Keratinocyte (primary cell): ENCODE data around the gene LRRC3C.

Experiments
- EZH2 ChIP-seq: IDR thresholded peaks from one replicate; pipeline ENCODE4 v1.6.1; 2012; ENCODE audit warnings: inconsistent platforms, mild to moderate bottlenecking, low read length, moderate library complexity
- TF ChIP-seq, protein P1 (sequence below), 3 experiments: IDR thresholded peaks in 1 of 3; conservative IDR thresholded peaks in 1 of 3; optimal IDR thresholded peaks in 1 of 3; 2 replicates in 2 of 3; 3 replicates in 1 of 3; pipeline versions ENCODE3 to v1.5.1; 2011; ENCODE audit warnings: low read length in 3 of 3, mild to moderate bottlenecking in 3 of 3, moderate library complexity in 2 of 3, control low read depth in 1 of 3, inconsistent platforms in 1 of 3; ENCODE audit not compliant: insufficient read depth in 2 of 3; ENCODE audit errors: extremely low read depth in 1 of 3

- TF ChIP-seq, protein P1, sequence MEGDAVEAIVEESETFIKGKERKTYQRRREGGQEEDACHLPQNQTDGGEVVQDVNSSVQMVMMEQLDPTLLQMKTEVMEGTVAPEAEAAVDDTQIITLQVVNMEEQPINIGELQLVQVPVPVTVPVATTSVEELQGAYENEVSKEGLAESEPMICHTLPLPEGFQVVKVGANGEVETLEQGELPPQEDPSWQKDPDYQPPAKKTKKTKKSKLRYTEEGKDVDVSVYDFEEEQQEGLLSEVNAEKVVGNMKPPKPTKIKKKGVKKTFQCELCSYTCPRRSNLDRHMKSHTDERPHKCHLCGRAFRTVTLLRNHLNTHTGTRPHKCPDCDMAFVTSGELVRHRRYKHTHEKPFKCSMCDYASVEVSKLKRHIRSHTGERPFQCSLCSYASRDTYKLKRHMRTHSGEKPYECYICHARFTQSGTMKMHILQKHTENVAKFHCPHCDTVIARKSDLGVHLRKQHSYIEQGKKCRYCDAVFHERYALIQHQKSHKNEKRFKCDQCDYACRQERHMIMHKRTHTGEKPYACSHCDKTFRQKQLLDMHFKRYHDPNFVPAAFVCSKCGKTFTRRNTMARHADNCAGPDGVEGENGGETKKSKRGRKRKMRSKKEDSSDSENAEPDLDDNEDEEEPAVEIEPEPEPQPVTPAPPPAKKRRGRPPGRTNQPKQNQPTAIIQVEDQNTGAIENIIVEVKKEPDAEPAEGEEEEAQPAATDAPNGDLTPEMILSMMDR (optimal IDR thresholded peaks at IDR 0.05 in 1 of 3, IDR thresholded peaks at IDR 0.05 in 1 of 3, conservative IDR thresholded peaks at IDR 0.05 in 1 of 3; ENCODE audit: extremely low read depth in 1 of 3, insufficient read depth in 2 of 3, low read length in 3 of 3) = no peak
- TF ChIP-seq EZH2 = no peak
These were observed at the start of gene LRRC3C, which contains the start of gene ORMDL3 for GRCh38 chr17:39927101-39927928.
